SU-DHL-6 (cell line): ENCODE measurements around the gene HDAC6.

Source experiments
- CTCF ChIP-seq: fragments of 200-600 bp; sonication (generic); IDR thresholded peaks from one replicate; pipeline ENCODE4 v1.5.1; 2017; ENCODE audit warnings: antibody characterized with exemption, mild to moderate bottlenecking, low read length, moderate library complexity; ENCODE audit not compliant: insufficient read depth, poor library complexity, severe bottlenecking
- EZH2phosphoT487 ChIP-seq: fragments of 200-600 bp; sonication (generic), shearing (Covaris generic); conservative IDR thresholded peaks from 2 replicates; pipeline ENCODE4 v1.6.1; 2018; ENCODE audit warnings: mild to moderate bottlenecking, antibody characterized with exemption, low read length, moderate library complexity, mixed read lengths

GRCh38 chrX:48818866-48819265 lies 17.0 kb downstream of the HDAC6 start:
- TF ChIP-seq CTCF (no peak), EZH2phosphoT487 (no peak)
